Smooth muscle cell (in vitro differentiated cells): ENCODE measurements around the gene SETD7. TPM values are rescaled to one million over a fixed set of nuclear protein-coding genes. Genes with fewer than 3 reads are reported as not detected.

Source experiments
- DNase-seq: peaks from one replicate; lab custom pipeline; 2025; ENCODE audit not compliant: unreplicated experiment; lab: John Stamatoyannopoulos, UW
- H2AFZ ChIP-seq: fragments of 200-600 bp; sonication (generic); 2 replicates; pipeline ENCODE4 v1.6.0; 2016; ENCODE audit warnings: antibody characterized with exemption, low read depth, mild to moderate bottlenecking
- H3F3A ChIP-seq: fragments of 200-600 bp; sonication (generic); 2 replicates; pipeline ENCODE4 v1.6.0; 2017; ENCODE audit warnings: antibody characterized with exemption, low read depth
- H3K27ac ChIP-seq: fragments of 200-600 bp; sonication (generic); 2 replicates; pipeline ENCODE4 v1.5.1; 2016; ENCODE audit warnings: low read depth, mild to moderate bottlenecking
- H3K27me3 ChIP-seq: fragments of 200-600 bp; sonication (generic); 2 replicates; pipeline ENCODE4 v1.6.1; 2016; ENCODE audit warnings: low read depth, mild to moderate bottlenecking
- H3K36me3 ChIP-seq: fragments of 200-600 bp; sonication (generic); 2 replicates; pipeline ENCODE4 v1.5.1; 2016; ENCODE audit warnings: low read depth
- H3K4me1 ChIP-seq: fragments of 200-600 bp; sonication (generic); 2 replicates; pipeline ENCODE4 v1.5.1; 2016; ENCODE audit warnings: low read depth
- H3K4me2 ChIP-seq: fragments of 200-600 bp; sonication (generic); 2 replicates; pipeline ENCODE4 v1.6.0; 2016; ENCODE audit warnings: mild to moderate bottlenecking
- H3K4me3 ChIP-seq: fragments of 200-600 bp; sonication (generic); 2 replicates; pipeline ENCODE4 v1.5.1; 2016; ENCODE audit warnings: mild to moderate bottlenecking
- H3K79me2 ChIP-seq: fragments of 200-600 bp; sonication (generic); 2 replicates; pipeline ENCODE4 v1.6.0; 2016; ENCODE audit warnings: low read depth, mild to moderate bottlenecking
- H3K9ac ChIP-seq: fragments of 200-600 bp; sonication (generic); 2 replicates; pipeline ENCODE4 v1.6.0; 2016; ENCODE audit warnings: low read depth
- H3K9me3 ChIP-seq: fragments of 200-600 bp; sonication (generic); replicated peaks from 2 replicates; pipeline ENCODE4 v1.5.1; 2016; ENCODE audit warnings: low read depth
- H4K20me1 ChIP-seq: fragments of 200-600 bp; sonication (generic); 2 replicates; pipeline ENCODE4 v1.6.0; 2016; ENCODE audit warnings: low read depth
- CTCF ChIP-seq: fragments of 200-600 bp; sonication (generic); IDR thresholded peaks from 2 replicates; pipeline ENCODE4 v1.5.1; 2017; ENCODE audit warnings: borderline replicate concordance, mild to moderate bottlenecking, antibody characterized with exemption; ENCODE audit not compliant: insufficient read depth, poor library complexity, severe bottlenecking
- WGBS: methylation state at CpG from one replicate; pipeline ENCODE4 v1.1.7; 2016; ENCODE audit warnings: low lambda C conversion rate; 5-methylcytosine and 5-hydroxymethylcytosine counted together
- polyA plus RNA-seq: library from polyadenylated mRNA; unstranded; fragments of >200 nt; fragmentation: Nextera tagmentation; extraction: Ambion mirVana; gene quantifications from 2 replicates; pipeline ENCODE4 v1.2.1, GENCODE V29; 2016
- total RNA-seq: library from RNA; depleted of rRNA; stranded (reverse); fragments of >200 nt; gene quantifications from 2 replicates; pipeline ENCODE4 v1.2.3, GENCODE V29; 2014

Gene SETD7
- total and polyA plus RNA-seq, 2 experiments from 2014 or later = 8.5 to 34.2 TPM

GRCh38 chr4:139540632-139541031 lies 15.4 kb downstream of the SETD7 start:
- H3K9me3 ChIP-seq = no peaks in the 10 kb centered on the region
- H3K27ac ChIP-seq = no peak overlapping the region
- H3K79me2 ChIP-seq = peaks cover 80% of the 10 kb centered on the region
- H3K9ac ChIP-seq = no peak overlapping the region
- 92% methylated on average over 5 of the region's 5 CpGs for WGBS
- H4K20me1 ChIP-seq = peaks cover 54% of the 10 kb centered on the region
- no peaks in the 10 kb centered on the region for H3K27me3 ChIP-seq
- no peak overlapping the region for H2AFZ ChIP-seq
- H3K4me1 ChIP-seq = no peaks in the 10 kb centered on the region
- no peak for DNase-seq
- no peak for TF ChIP-seq CTCF
- no peaks in the 10 kb centered on the region for H3F3A ChIP-seq
- H3K4me2 ChIP-seq = no peak overlapping the region
- no peak overlapping the region for H3K4me3 ChIP-seq
- no peaks in the 10 kb centered on the region for H3K36me3 ChIP-seq

GRCh38 chr4:139540161-139540560 lies 15.9 kb downstream of the SETD7 start:
- TF ChIP-seq CTCF = no peak
- 97% methylated on average over 2 of the region's 2 CpGs for WGBS
- H3F3A ChIP-seq = no peaks in the 10 kb centered on the region
- peaks cover 54% of the 10 kb centered on the region for H4K20me1 ChIP-seq
- no peaks in the 10 kb centered on the region for H3K36me3 ChIP-seq
- H3K4me3 ChIP-seq = no peak overlapping the region
- no peaks in the 10 kb centered on the region for H3K27me3 ChIP-seq
- H3K9me3 ChIP-seq = no peaks in the 10 kb centered on the region
- H3K27ac ChIP-seq = no peak overlapping the region
- no peak overlapping the region for H2AFZ ChIP-seq
- peaks cover 78% of the 10 kb centered on the region for H3K79me2 ChIP-seq
- no peak overlapping the region for H3K4me2 ChIP-seq
- H3K9ac ChIP-seq = no peak overlapping the region
- DNase-seq = no peak
- H3K4me1 ChIP-seq = no peaks in the 10 kb centered on the region

GRCh38 chr4:139537292-139537691 lies 18.7 kb downstream of the SETD7 start:
- no peaks in the 10 kb centered on the region for H3K36me3 ChIP-seq
- H3K27ac ChIP-seq = no peak overlapping the region
- H3K4me1 ChIP-seq = no peaks in the 10 kb centered on the region
- no peak for TF ChIP-seq CTCF
- H3K4me2 ChIP-seq = no peak overlapping the region
- H3K4me3 ChIP-seq = no peak overlapping the region
- H3K9ac ChIP-seq = no peak overlapping the region
- no peak for DNase-seq
- H4K20me1 ChIP-seq = peaks cover 64% of the 10 kb centered on the region
- peaks cover 67% of the 10 kb centered on the region for H3K79me2 ChIP-seq
- no peak overlapping the region for H2AFZ ChIP-seq
- H3K27me3 ChIP-seq = no peaks in the 10 kb centered on the region
- WGBS = 97% methylated on average over 7 of the region's 7 CpGs
- no peaks in the 10 kb centered on the region for H3K9me3 ChIP-seq
- no peaks in the 10 kb centered on the region for H3F3A ChIP-seq

- WGBS = 66% methylated on average over 5 of the region's 5 CpGs
- peaks cover 59% of the 10 kb centered on the region for H4K20me1 ChIP-seq
Measured at GRCh38 chr4:139535871-139536234, 20.2 kb downstream of the SETD7 start.

More at GRCh38 chr4:139535871-139536234, 20.2 kb downstream of the SETD7 start:
- DNase-seq = no peak
- no peaks in the 10 kb centered on the region for H3K4me1 ChIP-seq
- no peaks in the 10 kb centered on the region for H3K27me3 ChIP-seq
- peaks cover 54% of the 10 kb centered on the region for H3K79me2 ChIP-seq
- H2AFZ ChIP-seq = no peak overlapping the region
- H3F3A ChIP-seq = no peaks in the 10 kb centered on the region
- H3K27ac ChIP-seq = peak overlapping the region; percentile 21
- H3K9ac ChIP-seq = no peak overlapping the region
- no peaks in the 10 kb centered on the region for H3K36me3 ChIP-seq
- peak overlapping the region; percentile 14 for H3K4me2 ChIP-seq
- no peak overlapping the region for H3K4me3 ChIP-seq
- TF ChIP-seq CTCF = no peak
- H3K9me3 ChIP-seq = no peaks in the 10 kb centered on the region
